Activated CD4-positive, alpha-beta memory T cell treated with anti-CD3 and anti-CD28 coated beads for 36 hours (primary cell): Measurements from ENCODE around the gene PRDM16. TPM values are rescaled to one million over a fixed set of nuclear protein-coding genes. Genes with fewer than 3 reads are reported as not detected.

Experiments
- CTCF ChIA-PET: fragments of 350-600 bp; sonication (Branson Sonifier 250); formaldehyde crosslinking; loops from one replicate; lab custom pipeline; 2021; ENCODE audit warnings: antibody characterized with exemption, inconsistent platforms; lab: Charles Lee
- POLR2A ChIA-PET: fragments of 350-600 bp; sonication (Branson Sonifier 250); formaldehyde crosslinking; loops from one replicate; lab custom pipeline; 2021; ENCODE audit warnings: antibody characterized with exemption; lab: Charles Lee
- DNase-seq: peaks from one replicate; pipeline ENCODE4 v3.0.0-alpha.2; 2020
- H3K27ac Mint-ChIP-seq: one replicate; pipeline ENCODE4 v1.8.0; 2021; ENCODE audit warnings: mixed read lengths
- H3K27me3 Mint-ChIP-seq: one replicate; pipeline ENCODE4 v1.8.0; 2021; ENCODE audit warnings: mixed read lengths
- H3K36me3 Mint-ChIP-seq: one replicate; pipeline ENCODE4 v1.8.0; 2021; ENCODE audit warnings: mixed read lengths
- H3K4me1 Mint-ChIP-seq: one replicate; pipeline ENCODE4 v1.8.0; 2021; ENCODE audit warnings: low read depth, mixed read lengths
- H3K4me3 Mint-ChIP-seq: one replicate; pipeline ENCODE4 v1.8.0; 2021; ENCODE audit warnings: mild to moderate bottlenecking, mixed read lengths
- H3K9me3 Mint-ChIP-seq: one replicate; pipeline ENCODE4 v1.8.0; 2021; ENCODE audit warnings: mixed read lengths
- intact Hi-C: fragments of 100-400 bp; cut with micrococcal nuclease; formaldehyde crosslinking; loops from one replicate; pipeline ENCODE4 v1.15.1; 2023
- microRNA-seq: library from miRNA; unstranded; fragments of <30 nt; microRNA quantifications from one replicate; pipeline ENCODE4 v1.2.0, GENCODE V29; 2022; ENCODE audit warnings: borderline number of aligned reads, borderline microRNAs expressed, borderline replicate concordance
- total RNA-seq, 2 experiments: library from RNA; stranded (reverse); gene quantifications; one replicate each; pipeline ENCODE4 v1.2.3, GENCODE V29; 2021

The PRDM16 gene
- total RNA-seq, 2 experiments from 2014 or later: not detected

DNA sequence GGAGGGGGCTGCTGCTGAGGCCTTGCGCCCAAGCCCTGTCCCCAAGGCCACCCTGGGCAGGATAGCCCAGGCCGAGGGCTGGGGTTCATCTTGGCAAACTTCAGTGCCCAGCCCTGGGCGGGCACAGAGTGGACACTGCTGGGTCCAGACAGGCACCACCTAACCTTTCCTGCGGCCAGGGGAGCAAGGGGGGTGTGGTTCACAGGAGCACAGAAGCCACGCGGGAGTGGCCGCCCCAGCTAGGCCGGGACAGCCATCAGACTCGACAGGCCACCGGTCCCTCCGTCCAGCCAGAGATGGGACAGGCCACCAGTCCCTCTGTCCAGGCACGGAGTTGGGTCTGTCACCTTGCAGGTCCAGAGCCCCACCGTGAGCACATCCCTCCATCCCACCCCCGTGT is 414.4 kb downstream of the PRDM16 start:
- H3K27ac Mint-ChIP-seq: no peak overlapping the region
- no peak overlapping the region for H3K4me3 Mint-ChIP-seq
- ChIA-PET CTCF (interaction anchor here (1.1 kb wide), 1 partner anchor 30 kb away, joined by 12 read pairs; no protein-coding TSS in a partner anchor), POLR2A (no interaction called here)
- H3K9me3 Mint-ChIP-seq: peaks cover 9% of the 10 kb centered on the region
- H3K36me3 Mint-ChIP-seq: no peaks in the 10 kb centered on the region
- no peak for DNase-seq
- no peaks in the 10 kb centered on the region for H3K4me1 Mint-ChIP-seq
- intact Hi-C loops: loop anchor here (2.0 kb wide), 1 partner anchor 31 kb away; no protein-coding TSS in a partner anchor
- no peaks in the 10 kb centered on the region for H3K27me3 Mint-ChIP-seq

DNA sequence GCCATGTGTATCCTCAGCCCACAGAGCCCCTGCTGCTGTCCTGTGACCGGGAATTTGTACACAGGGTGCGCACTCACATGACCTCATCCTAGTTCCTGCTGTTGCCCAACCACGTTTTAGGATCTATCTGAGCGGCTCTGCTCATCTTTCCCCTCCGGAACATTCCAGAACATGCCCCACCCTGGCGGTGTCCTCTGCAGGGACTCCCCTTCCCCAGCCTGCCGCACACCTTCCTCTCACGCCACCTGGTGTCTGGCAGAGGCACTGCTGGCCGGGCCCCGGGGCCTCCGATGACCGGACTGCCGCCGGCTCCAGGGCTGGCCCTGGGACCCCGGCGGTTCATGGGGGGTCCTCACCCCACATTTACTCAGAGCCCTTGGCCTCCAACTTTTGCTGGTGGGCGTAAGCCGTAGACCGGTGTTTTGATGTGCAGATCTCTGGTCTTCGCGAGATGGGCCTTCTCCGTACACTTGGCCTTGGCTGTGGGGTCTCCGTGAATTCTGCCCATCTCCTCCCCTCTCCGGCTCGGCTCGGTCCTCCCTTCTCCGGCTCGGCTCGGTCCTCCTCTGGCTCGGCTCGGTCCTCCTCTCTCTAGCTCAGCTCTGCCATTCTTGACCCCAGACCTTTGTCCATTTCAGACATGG is 414.9 kb downstream of the PRDM16 start:
- H3K4me1 Mint-ChIP-seq: no peaks in the 10 kb centered on the region

DNA sequence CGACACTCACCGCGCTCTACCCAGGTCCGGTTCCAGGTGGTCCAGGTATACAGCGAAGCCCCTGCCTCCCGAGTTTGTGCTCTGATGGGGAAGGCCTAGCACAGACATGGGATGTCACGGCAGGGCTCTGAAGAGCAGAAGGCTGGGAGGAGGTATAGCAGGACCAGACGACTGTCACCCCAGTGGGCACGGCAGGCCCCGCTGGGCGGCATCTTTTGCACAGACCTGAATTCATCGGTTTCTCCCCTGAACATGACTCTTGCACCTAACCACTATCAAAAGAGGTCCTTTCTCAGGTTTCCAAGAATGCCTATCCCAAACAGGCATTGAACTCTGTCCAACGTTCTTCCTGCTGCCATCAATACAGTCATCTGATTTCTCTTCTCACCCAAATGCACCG is 416.0 kb downstream of the PRDM16 start:
- no peaks in the 10 kb centered on the region for H3K4me1 Mint-ChIP-seq
- no peak overlapping the region for H3K27ac Mint-ChIP-seq
- H3K27me3 Mint-ChIP-seq: no peaks in the 10 kb centered on the region
- H3K9me3 Mint-ChIP-seq: peaks cover 17% of the 10 kb centered on the region
- CTCF ChIA-PET: interaction anchor here (0.9 to 5.4 kb wide), 4 partner anchors 32 to 136 kb away, joined by 3 to 45 read pairs (median 5); partner anchors contain the start of gene ARHGEF16
- intact Hi-C loops: no loop called here
- H3K4me3 Mint-ChIP-seq: no peak overlapping the region
- no peak for DNase-seq
- POLR2A ChIA-PET: no interaction called here
- peaks cover 4% of the 10 kb centered on the region for H3K36me3 Mint-ChIP-seq

More for the DNA sequence above, 414.9 kb downstream of the PRDM16 start:
- Mint-ChIP-seq H3K9me3 (peaks cover 14% of the 10 kb centered on the region), H3K36me3 (peaks cover 4% of the 10 kb centered on the region), H3K27me3 (no peaks in the 10 kb centered on the region), H3K27ac (no peak overlapping the region), H3K4me3 (no peak overlapping the region)
- intact Hi-C loops: loop anchor here (2.0 kb wide), 1 partner anchor 31 kb away; no protein-coding TSS in a partner anchor
- peak; percentile 55 for DNase-seq
- ChIA-PET POLR2A (no interaction called here), CTCF (interaction anchor here (1.3 to 5.4 kb wide), 3 partner anchors 31 to 137 kb away, joined by 5 to 45 read pairs (median 5); partner anchors contain the start of gene ARHGEF16)

Small RNAs within 50 kb of the gene (microRNA-seq; reads per million reads assigned to microRNA genes)
- not detected for gene MIR4251

Other genes with a start within 250 kb of the PRDM16 start
- gene ACTRT2, start 47.7 kb upstream of the PRDM16 start, total RNA-seq: not detected